Caco-2 (cell line): ENCODE results near the gene CAMKK2. TPM values are rescaled to one million over a fixed set of nuclear protein-coding genes. Genes with fewer than 3 reads are reported as not detected.
A peak's percentile ranks its signal among the peaks of the same experiment; 100 is the strongest.

Experiments
- BruUV-seq: library from RNA; stranded (reverse); fragments of 400-500 nt; replicated peaks from 2 replicates; lab custom pipeline; 2021; lab: Mats Ljungman, UMichigan
- CTCF ChIA-PET: fragments of 300-600 bp; sonication (Branson Sonifier 250); formaldehyde crosslinking; loops from one replicate; lab custom pipeline; 2022; ENCODE audit warnings: antibody characterized with exemption; lab: Charles Lee
- POLR2A ChIA-PET: fragments of 300-600 bp; sonication (Branson Sonifier 250); formaldehyde crosslinking; loops from one replicate; lab custom pipeline; 2022; ENCODE audit warnings: antibody characterized with exemption; lab: Charles Lee
- DNase-seq, 2 experiments: peaks; one replicate each; pipeline versions ENCODE4 v3.0.0 to v3.0.0-alpha.2; 2020 to 2022
- H3K27me3 ChIP-seq: replicated peaks from 2 replicates; pipeline ENCODE4 v1.6.0; 2011; ENCODE audit warnings: low read length; ENCODE audit not compliant: control insufficient read depth, insufficient read depth
- H3K36me3 ChIP-seq: 2 replicates; pipeline ENCODE4 v1.5.1; 2011; ENCODE audit warnings: low read length; ENCODE audit not compliant: control insufficient read depth, insufficient read depth
- H3K4me1 ChIP-seq: fragments of 250-450 bp; sonication (Bioruptor Pico); 2 replicates; pipeline ENCODE4 v1.5.1; 2020; ENCODE audit warnings: mild to moderate bottlenecking
- H3K4me3 ChIP-seq: 2 replicates; pipeline ENCODE4 v1.5.1; 2011; ENCODE audit warnings: low read depth, mild to moderate bottlenecking, control low read depth, low read length
- H3K9me3 ChIP-seq: fragments of 250-450 bp; sonication (Bioruptor Pico); 2 replicates; pipeline ENCODE4 v1.5.1; 2020; ENCODE audit warnings: mild to moderate bottlenecking, moderate library complexity
- H3K27ac Mint-ChIP-seq: one replicate; pipeline ENCODE4 v1.8.0; 2022; ENCODE audit warnings: mixed read lengths; ENCODE audit not compliant: unreplicated experiment
- H3K27me3 Mint-ChIP-seq: one replicate; pipeline ENCODE4 v1.8.0; 2022; ENCODE audit warnings: mixed read lengths; ENCODE audit not compliant: insufficient read depth, unreplicated experiment
- H3K36me3 Mint-ChIP-seq: one replicate; pipeline ENCODE4 v1.8.0; 2022; ENCODE audit warnings: mild to moderate bottlenecking, mixed read lengths; ENCODE audit not compliant: insufficient read depth, unreplicated experiment
- H3K4me1 Mint-ChIP-seq: one replicate; pipeline ENCODE4 v1.8.0; 2022; ENCODE audit warnings: low read depth, mixed read lengths; ENCODE audit not compliant: unreplicated experiment
- H3K4me3 Mint-ChIP-seq: one replicate; pipeline ENCODE4 v1.8.0; 2022; ENCODE audit warnings: mild to moderate bottlenecking, moderate library complexity, mixed read lengths; ENCODE audit not compliant: unreplicated experiment
- H3K9me3 Mint-ChIP-seq: one replicate; pipeline ENCODE4 v1.8.0; 2022; ENCODE audit warnings: mixed read lengths; ENCODE audit not compliant: unreplicated experiment
- intact Hi-C: fragments of 100-400 bp; cut with micrococcal nuclease; formaldehyde crosslinking; loops from one replicate; pipeline ENCODE4 v1.10.0; 2022; ENCODE audit not compliant: unreplicated experiment
- total RNA-seq: library from RNA; stranded (reverse); gene quantifications from 2 replicates; pipeline ENCODE4 v1.2.3, GENCODE V29; 2022
- TF ChIP-seq, protein P1 (sequence below), 2 experiments: fragments of 200-600 bp in 1 of 2; IDR thresholded peaks; 1 replicate in 1 of 2; 2 replicates in 1 of 2; pipeline versions ENCODE4 v1.5.1 to v1.8.0; 2011 to 2022; ENCODE audit warnings: antibody characterized with exemption in 1 of 2, control low read depth in 1 of 2, inconsistent platforms in 1 of 2, low read depth in 1 of 2, low read length in 1 of 2, mild to moderate bottlenecking in 1 of 2, moderate library complexity in 1 of 2; ENCODE audit not compliant: insufficient read depth in 1 of 2, severe bottlenecking in 1 of 2, unreplicated experiment in 1 of 2

Gene CAMKK2
- total RNA-seq, 1 experiment from 2014 or later = 31.0 TPM

DNA sequence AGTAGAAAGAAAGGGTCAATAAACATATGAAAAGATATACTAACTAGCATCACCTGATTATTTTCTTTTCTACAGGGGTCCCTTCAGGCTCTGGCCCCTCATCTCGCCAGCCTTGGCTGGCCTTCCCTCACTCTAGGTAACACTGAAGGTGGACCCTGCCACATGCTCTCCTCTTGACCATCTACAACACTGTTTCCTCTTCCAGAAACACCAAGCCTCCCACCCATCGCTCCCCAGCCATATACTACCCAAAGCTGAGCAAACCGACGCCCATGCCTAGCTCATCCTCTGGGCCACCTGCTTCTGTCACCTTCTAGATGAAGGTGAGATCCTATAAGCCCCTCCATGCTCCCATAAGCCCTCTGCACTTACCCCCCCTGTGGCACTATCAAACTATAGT is 40.9 kb upstream of the CAMKK2 start:
- Histone ChIP-seq H3K4me3 (no peak overlapping the region), H3K4me1 (no peaks in the 10 kb centered on the region), H3K36me3 (peaks cover 1% of the 10 kb centered on the region), H3K27me3 (no peaks in the 10 kb centered on the region), H3K9me3 (no peaks in the 10 kb centered on the region)
- DNase-seq = no peak
- POLR2A ChIA-PET = no interaction called here
- Mint-ChIP-seq H3K9me3 (no peaks in the 10 kb centered on the region), H3K27ac (peak overlapping the region; percentile 8), H3K4me3 (no peak overlapping the region), H3K36me3 (peaks cover 68% of the 10 kb centered on the region), H3K4me1 (no peaks in the 10 kb centered on the region), H3K27me3 (no peaks in the 10 kb centered on the region)
- CTCF ChIA-PET = no interaction called here
- BruUV-seq = no TSS peak
- TF ChIP-seq, protein P1, sequence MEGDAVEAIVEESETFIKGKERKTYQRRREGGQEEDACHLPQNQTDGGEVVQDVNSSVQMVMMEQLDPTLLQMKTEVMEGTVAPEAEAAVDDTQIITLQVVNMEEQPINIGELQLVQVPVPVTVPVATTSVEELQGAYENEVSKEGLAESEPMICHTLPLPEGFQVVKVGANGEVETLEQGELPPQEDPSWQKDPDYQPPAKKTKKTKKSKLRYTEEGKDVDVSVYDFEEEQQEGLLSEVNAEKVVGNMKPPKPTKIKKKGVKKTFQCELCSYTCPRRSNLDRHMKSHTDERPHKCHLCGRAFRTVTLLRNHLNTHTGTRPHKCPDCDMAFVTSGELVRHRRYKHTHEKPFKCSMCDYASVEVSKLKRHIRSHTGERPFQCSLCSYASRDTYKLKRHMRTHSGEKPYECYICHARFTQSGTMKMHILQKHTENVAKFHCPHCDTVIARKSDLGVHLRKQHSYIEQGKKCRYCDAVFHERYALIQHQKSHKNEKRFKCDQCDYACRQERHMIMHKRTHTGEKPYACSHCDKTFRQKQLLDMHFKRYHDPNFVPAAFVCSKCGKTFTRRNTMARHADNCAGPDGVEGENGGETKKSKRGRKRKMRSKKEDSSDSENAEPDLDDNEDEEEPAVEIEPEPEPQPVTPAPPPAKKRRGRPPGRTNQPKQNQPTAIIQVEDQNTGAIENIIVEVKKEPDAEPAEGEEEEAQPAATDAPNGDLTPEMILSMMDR (IDR thresholded peaks at IDR 0.05; ENCODE audit: insufficient read depth in 1 of 2, low read depth in 1 of 2, low read length in 1 of 2, severe bottlenecking in 1 of 2, unreplicated experiment in 1 of 2) = no peak
- intact Hi-C loops = no loop called here

GRCh38 chr12:121334513-121335343 is 38.2 kb upstream of the CAMKK2 start:
- Mint-ChIP-seq H3K27me3 (no peaks in the 10 kb centered on the region), H3K4me3 (no peak overlapping the region), H3K4me1 (no peaks in the 10 kb centered on the region), H3K27ac (no peak overlapping the region), H3K36me3 (peaks cover 72% of the 10 kb centered on the region), H3K9me3 (no peaks in the 10 kb centered on the region)
- ChIA-PET CTCF (interaction anchor here (0.6 to 1.5 kb wide), 7 partner anchors 17 to 112 kb away, joined by 3 to 21 read pairs (median 5); partner anchors contain the start of genes ANAPC5 and RNF34), POLR2A (no interaction called here)
- TF ChIP-seq, protein P1 (IDR thresholded peaks at IDR 0.05; ENCODE audit: insufficient read depth in 1 of 2, low read depth in 1 of 2, low read length in 1 of 2, severe bottlenecking in 1 of 2, unreplicated experiment in 1 of 2) = peak; percentile 68 to 71
- BruUV-seq = no TSS peak
- H3K36me3 ChIP-seq = peaks cover 1% of the 10 kb centered on the region
- H3K4me3 ChIP-seq = no peak overlapping the region
- H3K27me3 ChIP-seq = no peaks in the 10 kb centered on the region
- intact Hi-C loops = loop anchor here (1.0 kb wide), 1 partner anchor 109 kb away; no protein-coding TSS in a partner anchor
- H3K9me3 ChIP-seq = no peaks in the 10 kb centered on the region
- DNase-seq = peak in 1 of 2 experiments; percentile 58
- H3K4me1 ChIP-seq = no peaks in the 10 kb centered on the region

- ChIA-PET POLR2A (no interaction called here), CTCF (interaction anchor here (0.6 kb wide), 1 partner anchor 219 kb away, joined by 3 read pairs; no protein-coding TSS in a partner anchor)
- H3K27me3 ChIP-seq = no peaks in the 10 kb centered on the region
- Mint-ChIP-seq H3K4me3 (no peak overlapping the region), H3K27me3 (no peaks in the 10 kb centered on the region), H3K4me1 (no peaks in the 10 kb centered on the region), H3K9me3 (no peaks in the 10 kb centered on the region), H3K36me3 (peaks cover 67% of the 10 kb centered on the region), H3K27ac (no peak overlapping the region)
- BruUV-seq = no TSS peak
- no peak overlapping the region for H3K4me3 ChIP-seq
- intact Hi-C loops = loop anchor here (1.0 kb wide), 1 partner anchor 110 kb away; no protein-coding TSS in a partner anchor
- peaks cover 1% of the 10 kb centered on the region for H3K36me3 ChIP-seq
- TF ChIP-seq, protein P1 (IDR thresholded peaks at IDR 0.05; ENCODE audit: insufficient read depth in 1 of 2, low read depth in 1 of 2, low read length in 1 of 2, severe bottlenecking in 1 of 2, unreplicated experiment in 1 of 2) = no peak
- no peaks in the 10 kb centered on the region for H3K4me1 ChIP-seq
- no peaks in the 10 kb centered on the region for H3K9me3 ChIP-seq
- DNase-seq = no peak
Observed at GRCh38 chr12:121333747-121334146, 37.2 kb upstream of the CAMKK2 start.
